Tibial nerve (tissue), 4 donors: ENCODE data around the gene HS1BP3. TPM values are rescaled to one million over a fixed set of nuclear protein-coding genes. Genes with fewer than 3 reads are reported as not detected.

ENCODE experiments used
- DNase-seq, 2 donors: peaks; one replicate each; pipeline ENCODE4 v3.0.0-alpha.2; 2019; ENCODE audit warnings: low spot score in 2 of 2
- H3K27ac ChIP-seq, 4 donors: fragments of 200-600 bp; sonication (generic) in 3 of 4; one replicate each; pipeline ENCODE4 v1.5.1; 2017 to 2019; ENCODE audit warnings: mild to moderate bottlenecking in 1 of 4
- H3K27me3 ChIP-seq, 2 donors: fragments of 200-600 bp; sonication (generic) in 1 of 2; one replicate each; pipeline versions ENCODE4 v1.5.1 to v1.6.0; 2017 to 2019
- H3K36me3 ChIP-seq, 3 donors: fragments of 200-600 bp; sonication (generic); one replicate each; pipeline ENCODE4 v1.5.1; 2018 to 2019
- H3K4me1 ChIP-seq, 4 donors: fragments of 200-600 bp; sonication (generic) in 3 of 4; one replicate each; pipeline ENCODE4 v1.5.1; 2017 to 2019
- H3K4me3 ChIP-seq, 4 donors: fragments of 200-600 bp; sonication (generic) in 3 of 4; one replicate each; pipeline ENCODE4 v1.5.1; 2017 to 2019; ENCODE audit warnings: mild to moderate bottlenecking in 1 of 4, moderate library complexity in 1 of 4
- H3K9me3 ChIP-seq, 4 donors: fragments of 200-600 bp; sonication (generic) in 3 of 4; one replicate each; pipeline ENCODE4 v1.5.1; 2017 to 2019
- CTCF ChIP-seq, 5 experiments: fragments of 200-600 bp in 3 of 5; fragments of 450-650 bp in 2 of 5; sonication (generic) in 3 of 5; IDR thresholded peaks; one replicate each; pipeline ENCODE4 v1.5.1; 2016 to 2019; ENCODE audit warnings: antibody characterized with exemption in 5 of 5, mild to moderate bottlenecking in 3 of 5, moderate library complexity in 2 of 5
- EP300 ChIP-seq, 2 donors: sonication (generic); formaldehyde crosslinking; IDR thresholded peaks; one replicate each; pipeline ENCODE4 v1.6.1; 2017; ENCODE audit warnings: antibody characterized with exemption in 2 of 2, mild to moderate bottlenecking in 1 of 2
- POLR2A ChIP-seq, 2 donors: fragments of 450-650 bp; IDR thresholded peaks; one replicate each; pipeline ENCODE4 v1.6.1; 2017; ENCODE audit warnings: antibody characterized with exemption in 2 of 2, mild to moderate bottlenecking in 2 of 2, moderate library complexity in 2 of 2
- WGBS, 2 donors: methylation state at CpG; one replicate each; pipeline ENCODE4 v1.1.5; 2018; 5-methylcytosine and 5-hydroxymethylcytosine counted together
- total RNA-seq, 4 donors: library from RNA; depleted of rRNA; stranded (reverse); fragments of >200 nt; gene quantifications; one replicate each; pipeline ENCODE4 v1.1.0, GENCODE V29; 2016

The HS1BP3 gene
- total RNA-seq, 4 donors from 2014 or later, result 24.5 to 45.9 (median 33.8) TPM

GRCh38 chr2:20603791-20604190 lies 47.1 kb downstream of the HS1BP3 start:
- Histone ChIP-seq H3K9me3 (no peaks in the 10 kb centered on the region), H3K27me3 (no peaks in the 10 kb centered on the region), H3K4me3 (no peak overlapping the region), H3K27ac (peak overlapping the region in 1 of 4 donors; percentile 81), H3K4me1 (peaks cover 0 to 46% (median 25%) of the 10 kb centered on the region in 4 donors), H3K36me3 (no peaks in the 10 kb centered on the region)
- 91 to 97% methylated on average over 5 of the region's 5 CpGs for WGBS, 2 donors
- no peak for TF ChIP-seq CTCF (IDR thresholded peaks at IDR 0.05)
- no peak for TF ChIP-seq EP300 (IDR thresholded peaks at IDR 0.05)
- no peak for TF ChIP-seq POLR2A (IDR thresholded peaks at IDR 0.05)
- DNase-seq, result peak in 1 of 2 donors; percentile 9

GRCh38 chr2:20602803-20603202 lies 48.1 kb downstream of the HS1BP3 start:
- TF ChIP-seq POLR2A (IDR thresholded peaks at IDR 0.05) (no peak), CTCF (IDR thresholded peaks at IDR 0.05) (no peak), EP300 (IDR thresholded peaks at IDR 0.05) (no peak)
- no peak overlapping the region for H3K4me3 ChIP-seq
- H3K4me1 ChIP-seq, result peaks cover 0 to 50% (median 29%) of the 10 kb centered on the region in 4 donors
- H3K27ac ChIP-seq, result no peak overlapping the region
- H3K9me3 ChIP-seq, result no peaks in the 10 kb centered on the region
- no peaks in the 10 kb centered on the region for H3K36me3 ChIP-seq
- no peak for DNase-seq
- no peaks in the 10 kb centered on the region for H3K27me3 ChIP-seq
- WGBS, 2 donors, result 96 to 97% methylated on average over 2 of the region's 2 CpGs

- H3K36me3 ChIP-seq, result no peaks in the 10 kb centered on the region
- H3K4me1 ChIP-seq, result peaks cover 3 to 70% (median 48%) of the 10 kb centered on the region in 4 donors
- H3K27ac ChIP-seq, result peak overlapping the region in 3 of 4 donors; percentile 77 to 93 (median 83)
- TF ChIP-seq CTCF (IDR thresholded peaks at IDR 0.05) (peak; percentile 27 to 53 (median 28)), EP300 (IDR thresholded peaks at IDR 0.05) (no peak), POLR2A (IDR thresholded peaks at IDR 0.05) (no peak)
- H3K9me3 ChIP-seq, result no peaks in the 10 kb centered on the region
- no peaks in the 10 kb centered on the region for H3K27me3 ChIP-seq
- no peak for DNase-seq
- H3K4me3 ChIP-seq, result no peak overlapping the region
- WGBS, 2 donors, result 24 to 36% methylated on average over 1 of the region's 1 CpG
Observed at GRCh38 chr2:20600756-20601325, 50.1 kb downstream of the HS1BP3 start.

- Histone ChIP-seq H3K27me3 (no peaks in the 10 kb centered on the region), H3K9me3 (no peaks in the 10 kb centered on the region), H3K4me1 (peaks cover 3 to 74% (median 55%) of the 10 kb centered on the region in 4 donors), H3K36me3 (no peaks in the 10 kb centered on the region), H3K27ac (peak overlapping the region; percentile 60 to 93 (median 80)), H3K4me3 (no peak overlapping the region)
- DNase-seq, result peak in 1 of 2 donors; percentile 13
- WGBS, 2 donors, result 46 to 56% methylated on average over 7 to 10 of the region's 10 CpGs
- TF ChIP-seq POLR2A (IDR thresholded peaks at IDR 0.05), result no peak
- peak in 1 of 2 donors; percentile 73 for TF ChIP-seq EP300 (IDR thresholded peaks at IDR 0.05)
Observed at GRCh38 chr2:20599861-20600461, 50.9 kb downstream of the HS1BP3 start.

GRCh38 chr2:20599001-20599600 lies 51.8 kb downstream of the HS1BP3 start:
- Histone ChIP-seq H3K36me3 (no peaks in the 10 kb centered on the region), H3K27ac (peak overlapping the region; percentile 60 to 93 (median 80)), H3K27me3 (no peaks in the 10 kb centered on the region), H3K9me3 (no peaks in the 10 kb centered on the region), H3K4me3 (no peak overlapping the region), H3K4me1 (peaks cover 3 to 74% (median 63%) of the 10 kb centered on the region in 4 donors)
- DNase-seq, result peak in 1 of 2 donors; percentile 25
- TF ChIP-seq EP300 (IDR thresholded peaks at IDR 0.05), result peak; percentile 18 to 78
- TF ChIP-seq POLR2A (IDR thresholded peaks at IDR 0.05), result no peak
- TF ChIP-seq CTCF (IDR thresholded peaks at IDR 0.05), result peak in 1 of 5 experiments; percentile 7
- WGBS, 2 donors, result 41 to 50% methylated on average over 12 of the region's 12 CpGs
